ENCODE data around the gene MKNK2. TPM values are rescaled to one million over a fixed set of nuclear protein-coding genes. Genes with fewer than 3 reads are reported as not detected.
A peak's percentile ranks its signal among the peaks of the same experiment; 100 is the strongest.

MKNK2 gene
- total and polyA plus RNA-seq, 10 of the 15 experiments (the other 5 are each of a cell fraction or from before 2014, with no cell fraction given): 9.6 to 365 (median 69.9) TPM

DNA sequence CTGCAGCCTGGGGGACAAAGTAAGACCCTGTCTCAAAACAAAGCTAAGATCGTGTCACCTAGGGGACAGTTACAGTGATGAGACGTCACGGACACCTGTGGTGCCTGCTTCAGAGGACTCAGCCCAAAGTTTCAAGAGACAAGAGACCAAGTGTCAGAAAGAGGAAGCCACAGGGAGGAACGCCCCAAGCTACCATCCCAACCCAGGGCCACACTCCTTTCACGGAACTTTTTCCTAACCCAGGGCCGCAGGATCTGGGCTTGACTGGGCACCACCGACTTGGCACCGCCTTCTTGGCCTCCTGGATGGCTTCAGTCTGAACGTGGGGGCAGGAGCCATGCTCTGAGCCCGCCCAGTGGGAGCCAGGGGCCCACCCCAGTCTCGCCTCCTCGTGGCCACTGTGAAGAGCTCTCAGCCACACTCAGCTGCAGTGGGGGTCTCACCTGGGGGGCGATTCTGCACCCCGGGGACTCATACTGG is 36.6 kb upstream of the MKNK2 start (continued):
- TF ChIP-seq ZBED1 (IDR thresholded peaks at IDR 0.05; ENCODE audit: borderline replicate concordance) (0 out of 2 replicates have a peak, but pooled peaks have one; percentile 9), NBN (IDR thresholded peaks at IDR 0.05) (peak; percentile 68; the same call in 1 of the 2 replicates), TBL1XR1 (IDR thresholded peaks at IDR 0.05; ENCODE audit: low read depth, low read length) (0 out of 2 replicates have a peak, but pooled peaks have one; percentile 41), JUND (IDR thresholded peaks at IDR 0.05; ENCODE audit: low read depth, low read length) (no peak), STAT1 (conservative IDR thresholded peaks at IDR 0.05) (no peak), ZNF24 (IDR thresholded peaks at IDR 0.05) (0 out of 2 replicates have a peak, but pooled peaks have one; percentile 41), BMI1 (IDR thresholded peaks at IDR 0.05; ENCODE audit: borderline replicate concordance) (peak; percentile 34; the same call in 1 of the 2 replicates), CHD4 (IDR thresholded peaks at IDR 0.05) (no peak), EED (IDR thresholded peaks at IDR 0.05; ENCODE audit: low read depth) (peak; percentile 75), EP300 (IDR thresholded peaks at IDR 0.05; ENCODE audit: borderline replicate concordance in 1 of 2, control insufficient read depth in 1 of 2, low read depth in 2 of 2, low read length in 2 of 2) (peak in 1 of 2 experiments; percentile 41; a peak in 1 of 4 replicates), SPI1 (IDR thresholded peaks at IDR 0.05; ENCODE audit: borderline replicate concordance, insufficient read depth, low read depth, low read length) (peak; percentile 94), CBX5 (IDR thresholded peaks at IDR 0.05; ENCODE audit: low read depth) (no peak), TAF1 (IDR thresholded peaks at IDR 0.05; ENCODE audit: borderline replicate concordance, low read depth, low read length) (no peak), ETV6 (conservative IDR thresholded peaks at IDR 0.05 in 1 of 2, IDR thresholded peaks at IDR 0.05 in 1 of 2; ENCODE audit: borderline replicate concordance in 1 of 2, low read depth in 1 of 2) (0 out of 4 replicates have a peak, but pooled peaks of 1 of the 2 experiments have one; percentile 3), BCL11A (IDR thresholded peaks at IDR 0.05; ENCODE audit: low read depth, low read length) (no peak), CBX3 (IDR thresholded peaks at IDR 0.05; ENCODE audit: borderline replicate concordance, low read depth) (no peak), LARP7 (IDR thresholded peaks at IDR 0.05) (peak; percentile 66), HDAC2 (IDR thresholded peaks at IDR 0.05) (no peak; the same call in 1 of the 2 replicates), MTA2 (IDR thresholded peaks at IDR 0.05; ENCODE audit: low read depth) (peak; percentile 24; the same call in 1 of the 2 replicates), SREBF1 (IDR thresholded peaks at IDR 0.05; ENCODE audit: low read length) (no peak), SP1 (IDR thresholded peaks at IDR 0.05; ENCODE audit: low read depth, low read length) (peak; percentile 21)
- TF ChIP-seq, protein P1, sequence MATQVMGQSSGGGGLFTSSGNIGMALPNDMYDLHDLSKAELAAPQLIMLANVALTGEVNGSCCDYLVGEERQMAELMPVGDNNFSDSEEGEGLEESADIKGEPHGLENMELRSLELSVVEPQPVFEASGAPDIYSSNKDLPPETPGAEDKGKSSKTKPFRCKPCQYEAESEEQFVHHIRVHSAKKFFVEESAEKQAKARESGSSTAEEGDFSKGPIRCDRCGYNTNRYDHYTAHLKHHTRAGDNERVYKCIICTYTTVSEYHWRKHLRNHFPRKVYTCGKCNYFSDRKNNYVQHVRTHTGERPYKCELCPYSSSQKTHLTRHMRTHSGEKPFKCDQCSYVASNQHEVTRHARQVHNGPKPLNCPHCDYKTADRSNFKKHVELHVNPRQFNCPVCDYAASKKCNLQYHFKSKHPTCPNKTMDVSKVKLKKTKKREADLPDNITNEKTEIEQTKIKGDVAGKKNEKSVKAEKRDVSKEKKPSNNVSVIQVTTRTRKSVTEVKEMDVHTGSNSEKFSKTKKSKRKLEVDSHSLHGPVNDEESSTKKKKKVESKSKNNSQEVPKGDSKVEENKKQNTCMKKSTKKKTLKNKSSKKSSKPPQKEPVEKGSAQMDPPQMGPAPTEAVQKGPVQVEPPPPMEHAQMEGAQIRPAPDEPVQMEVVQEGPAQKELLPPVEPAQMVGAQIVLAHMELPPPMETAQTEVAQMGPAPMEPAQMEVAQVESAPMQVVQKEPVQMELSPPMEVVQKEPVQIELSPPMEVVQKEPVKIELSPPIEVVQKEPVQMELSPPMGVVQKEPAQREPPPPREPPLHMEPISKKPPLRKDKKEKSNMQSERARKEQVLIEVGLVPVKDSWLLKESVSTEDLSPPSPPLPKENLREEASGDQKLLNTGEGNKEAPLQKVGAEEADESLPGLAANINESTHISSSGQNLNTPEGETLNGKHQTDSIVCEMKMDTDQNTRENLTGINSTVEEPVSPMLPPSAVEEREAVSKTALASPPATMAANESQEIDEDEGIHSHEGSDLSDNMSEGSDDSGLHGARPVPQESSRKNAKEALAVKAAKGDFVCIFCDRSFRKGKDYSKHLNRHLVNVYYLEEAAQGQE (IDR thresholded peaks at IDR 0.05; ENCODE audit: low read depth, low read length): no peak
- TF ChIP-seq, protein P2, sequence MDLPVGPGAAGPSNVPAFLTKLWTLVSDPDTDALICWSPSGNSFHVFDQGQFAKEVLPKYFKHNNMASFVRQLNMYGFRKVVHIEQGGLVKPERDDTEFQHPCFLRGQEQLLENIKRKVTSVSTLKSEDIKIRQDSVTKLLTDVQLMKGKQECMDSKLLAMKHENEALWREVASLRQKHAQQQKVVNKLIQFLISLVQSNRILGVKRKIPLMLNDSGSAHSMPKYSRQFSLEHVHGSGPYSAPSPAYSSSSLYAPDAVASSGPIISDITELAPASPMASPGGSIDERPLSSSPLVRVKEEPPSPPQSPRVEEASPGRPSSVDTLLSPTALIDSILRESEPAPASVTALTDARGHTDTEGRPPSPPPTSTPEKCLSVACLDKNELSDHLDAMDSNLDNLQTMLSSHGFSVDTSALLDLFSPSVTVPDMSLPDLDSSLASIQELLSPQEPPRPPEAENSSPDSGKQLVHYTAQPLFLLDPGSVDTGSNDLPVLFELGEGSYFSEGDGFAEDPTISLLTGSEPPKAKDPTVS (IDR thresholded peaks at IDR 0.05; ENCODE audit: low read depth, low read length): no peak
- TF ChIP-seq, protein P3, sequence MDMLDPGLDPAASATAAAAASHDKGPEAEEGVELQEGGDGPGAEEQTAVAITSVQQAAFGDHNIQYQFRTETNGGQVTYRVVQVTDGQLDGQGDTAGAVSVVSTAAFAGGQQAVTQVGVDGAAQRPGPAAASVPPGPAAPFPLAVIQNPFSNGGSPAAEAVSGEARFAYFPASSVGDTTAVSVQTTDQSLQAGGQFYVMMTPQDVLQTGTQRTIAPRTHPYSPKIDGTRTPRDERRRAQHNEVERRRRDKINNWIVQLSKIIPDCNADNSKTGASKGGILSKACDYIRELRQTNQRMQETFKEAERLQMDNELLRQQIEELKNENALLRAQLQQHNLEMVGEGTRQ (IDR thresholded peaks at IDR 0.05; ENCODE audit: borderline replicate concordance, low read depth, low read length): no peak
